Pons (tissue), 1 donor: ENCODE data around the gene NAALADL2.
"Not testable (repeated sequence)": the region's sequence is repeated elsewhere in the genome, so short reads cannot be mapped to it uniquely, and the experiment has no call there.

Source experiments
- DNase-seq: peaks from one replicate; pipeline ENCODE4 v3.0.0-alpha.2; 2016; ENCODE audit warnings: low spot score

NAALADL2 gene

DNA sequence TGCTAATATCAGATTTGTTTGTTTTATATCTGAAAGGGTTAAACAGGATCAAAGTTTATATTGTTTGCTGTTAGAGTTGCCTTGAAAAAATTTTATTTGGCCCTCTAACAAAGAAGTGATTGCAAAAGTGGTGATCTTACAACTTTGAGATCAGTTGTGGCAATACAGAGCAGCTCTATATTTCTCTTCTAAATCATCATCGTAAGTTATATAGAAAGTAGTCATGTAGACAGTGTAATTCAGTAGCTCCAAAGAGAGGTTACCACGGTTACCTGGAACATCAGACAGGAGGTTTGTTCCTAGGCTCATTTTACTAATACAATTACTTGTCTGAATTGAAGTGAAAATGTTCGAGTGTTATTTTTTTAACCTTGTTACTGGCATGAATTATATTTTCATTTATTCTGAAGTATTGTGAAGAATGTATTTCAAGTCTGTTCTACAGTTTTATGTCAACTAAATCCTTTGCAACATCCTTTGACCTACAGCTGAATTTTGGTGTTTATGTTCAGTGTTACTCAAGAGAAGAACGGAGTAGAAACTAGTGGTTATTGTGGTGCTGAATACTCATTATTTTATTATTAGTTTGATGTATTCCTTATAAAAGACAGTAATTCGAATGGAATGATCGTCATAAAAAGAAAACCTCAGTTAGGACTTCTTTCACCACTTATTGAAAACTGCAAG is 214.2 kb downstream of the NAALADL2 start:
- no peak for DNase-seq

DNA sequence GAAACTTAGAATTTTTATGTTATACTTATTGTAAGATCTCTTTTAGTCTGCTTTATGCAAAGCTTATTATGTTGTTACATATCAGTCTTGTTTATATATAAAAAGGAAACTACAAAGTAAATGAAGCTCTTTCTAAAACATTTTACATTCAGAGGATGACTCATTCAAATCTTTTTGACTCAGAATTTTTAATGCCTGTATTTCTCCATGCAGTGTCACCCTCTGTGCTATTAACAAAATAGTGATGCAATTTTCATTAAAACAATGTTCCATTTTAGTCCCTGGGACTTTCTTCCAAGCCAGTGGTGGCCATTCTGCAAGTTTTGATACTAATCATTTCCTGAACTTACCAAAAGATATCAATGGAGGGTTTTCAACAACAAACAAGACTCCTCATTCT is 216.1 kb downstream of the NAALADL2 start:
- DNase-seq = no peak

DNA sequence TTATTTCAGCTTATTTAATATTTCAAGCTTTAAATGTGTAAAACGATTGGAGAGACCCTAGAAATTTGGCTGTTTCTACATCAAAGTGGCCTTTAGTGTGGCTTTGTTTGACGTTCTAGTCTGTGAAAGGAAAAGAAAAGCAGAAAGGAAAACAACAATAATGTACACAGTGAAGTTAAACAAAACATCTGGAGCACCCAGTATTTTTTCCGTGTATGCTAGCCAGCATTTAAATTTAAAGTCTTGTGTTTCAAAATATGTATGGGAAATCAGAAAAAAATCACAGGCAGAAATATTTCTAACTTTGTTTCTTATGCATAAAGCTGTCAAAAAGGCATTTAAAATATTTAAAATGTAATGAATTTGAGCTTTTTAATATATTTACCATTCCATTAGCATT is 218.1 kb downstream of the NAALADL2 start:
- no peak for DNase-seq

DNA sequence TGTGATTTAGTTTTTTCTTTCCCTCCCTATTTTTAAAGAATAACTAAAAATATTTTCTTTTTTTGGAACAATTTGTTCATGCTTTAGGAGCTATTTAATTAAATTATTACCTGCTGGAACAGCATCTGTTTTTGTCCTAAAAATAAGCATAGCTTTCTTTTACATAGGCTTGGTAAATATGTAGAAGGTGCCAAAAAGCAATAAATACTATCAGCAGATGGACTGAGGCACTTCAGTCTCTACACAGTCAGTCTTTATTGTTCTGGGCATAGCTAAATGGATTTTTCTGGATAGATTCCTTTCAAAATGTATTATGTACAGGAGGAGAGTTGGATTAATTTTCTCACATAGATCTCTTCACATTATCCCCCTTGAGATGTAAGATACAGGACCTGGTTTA is 223.5 kb downstream of the NAALADL2 start:
- no peak for DNase-seq

DNA sequence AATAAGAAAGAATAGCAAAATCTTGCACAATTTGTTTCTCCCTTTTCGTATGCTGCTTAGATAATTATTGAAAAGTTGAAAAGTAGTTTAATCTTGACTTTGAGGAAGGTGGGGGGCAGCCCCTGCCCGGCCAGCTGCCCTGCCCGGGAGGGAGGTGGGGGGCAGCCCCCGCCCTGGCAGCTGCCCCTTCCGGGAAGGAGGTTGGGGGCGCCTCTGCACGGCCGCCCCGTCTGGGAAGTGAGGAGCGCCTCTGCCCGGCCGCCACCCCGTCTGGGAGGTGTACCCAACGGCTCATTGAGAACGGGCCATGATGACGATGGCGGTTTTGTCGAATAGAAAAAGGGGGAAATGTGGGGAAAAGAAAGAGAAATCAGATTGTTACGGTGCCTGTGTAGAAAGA is 228.0 kb downstream of the NAALADL2 start:
- DNase-seq = not testable (repeated sequence)

DNA sequence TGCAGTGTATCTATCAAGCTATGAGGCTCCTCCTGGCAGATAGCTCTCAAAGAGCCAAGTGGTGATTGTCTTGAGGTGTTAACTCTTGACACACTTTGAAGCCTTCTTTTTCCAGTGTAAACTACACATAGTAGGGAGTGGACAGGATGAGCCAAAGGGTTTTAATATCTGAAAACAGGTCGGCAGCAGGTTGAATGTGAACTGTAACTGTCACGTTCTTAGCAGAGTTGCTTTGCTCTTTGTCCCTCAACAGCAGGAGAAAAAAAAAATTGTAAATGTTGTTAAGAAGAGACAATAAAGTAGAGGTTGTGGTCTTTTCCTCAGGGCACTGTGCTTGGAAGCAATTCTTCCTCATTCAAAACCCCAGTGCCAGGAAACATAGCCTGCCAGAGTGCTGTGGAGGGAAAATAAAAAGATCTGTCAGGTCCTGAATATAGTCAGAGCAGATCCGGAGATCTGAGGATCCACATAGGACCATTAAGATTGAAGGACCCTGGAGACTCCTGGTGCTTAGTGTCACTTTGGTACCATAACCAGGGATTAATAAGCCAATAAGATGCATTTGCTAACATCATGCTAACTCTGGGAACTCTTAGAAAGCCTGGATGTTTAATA is 229.7 kb downstream of the NAALADL2 start:
- no peak for DNase-seq

DNA sequence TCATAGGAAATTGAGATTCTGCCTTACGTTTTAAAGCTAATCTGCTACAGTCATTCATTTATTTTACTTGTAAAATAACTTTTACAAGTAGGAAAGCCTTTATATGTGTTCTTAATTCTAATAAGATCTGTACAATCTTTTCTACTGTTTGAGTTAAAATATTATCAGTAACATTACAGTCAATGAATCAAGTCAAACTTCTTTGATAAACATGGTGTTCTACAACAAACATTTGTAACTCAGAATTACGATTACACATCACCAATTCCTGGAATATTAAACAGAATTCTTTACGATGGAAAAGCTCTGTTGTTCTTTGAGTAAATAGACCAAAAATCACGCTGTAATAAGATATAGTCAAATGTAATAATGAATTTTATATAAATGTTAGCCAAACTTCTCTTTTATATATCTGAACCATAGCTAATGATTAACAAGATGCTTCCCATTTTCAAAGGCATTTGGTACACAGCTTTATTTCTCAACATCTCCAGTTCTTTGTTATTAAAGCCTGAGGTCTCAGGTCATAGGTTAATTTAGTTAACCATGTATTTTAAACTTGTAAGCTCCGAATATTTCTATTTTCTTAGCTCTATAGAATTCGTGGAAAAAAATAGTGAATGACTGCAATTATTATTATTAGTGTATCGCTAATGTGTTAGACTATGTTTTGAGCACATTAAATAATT is 232.4 kb downstream of the NAALADL2 start:
- no peak for DNase-seq

DNA sequence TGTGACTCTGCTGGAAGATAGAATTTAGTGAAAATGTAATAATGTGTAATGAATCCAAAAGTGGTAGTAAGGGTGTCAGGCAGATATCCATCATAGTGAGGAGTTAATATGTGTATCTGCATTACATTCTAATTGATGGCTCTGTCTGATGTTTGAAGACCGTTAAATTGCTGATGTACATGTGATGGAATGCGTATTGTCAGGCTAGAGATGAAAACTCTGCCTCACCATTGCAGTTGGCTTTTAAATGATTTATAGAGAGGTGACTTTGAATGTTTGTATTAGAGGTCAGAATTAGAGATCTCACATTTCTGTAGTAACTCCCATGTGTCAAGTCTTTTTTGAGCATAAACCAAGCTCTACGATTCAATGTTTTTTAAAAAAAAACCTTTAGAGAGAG is 234.6 kb downstream of the NAALADL2 start:
- no peak for DNase-seq

DNA sequence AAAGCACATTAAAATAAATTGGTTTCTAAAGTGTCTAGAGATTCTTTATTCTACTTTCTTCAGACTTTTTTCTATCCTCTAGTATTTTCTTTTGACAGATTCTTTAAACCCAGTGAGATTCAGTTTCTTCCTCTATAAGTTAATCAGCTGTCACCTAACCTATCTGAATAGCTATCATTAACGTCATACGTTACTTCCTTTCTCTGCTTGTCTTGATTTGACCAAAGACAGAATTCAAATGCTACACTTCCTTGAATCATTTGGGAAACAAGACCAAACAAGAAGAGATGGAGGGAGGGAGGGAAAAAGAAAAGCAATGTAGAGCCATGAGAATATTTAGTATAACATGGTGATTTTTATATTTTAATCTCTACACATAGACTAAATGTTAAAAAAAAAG is 235.2 kb downstream of the NAALADL2 start:
- no peak for DNase-seq

DNA sequence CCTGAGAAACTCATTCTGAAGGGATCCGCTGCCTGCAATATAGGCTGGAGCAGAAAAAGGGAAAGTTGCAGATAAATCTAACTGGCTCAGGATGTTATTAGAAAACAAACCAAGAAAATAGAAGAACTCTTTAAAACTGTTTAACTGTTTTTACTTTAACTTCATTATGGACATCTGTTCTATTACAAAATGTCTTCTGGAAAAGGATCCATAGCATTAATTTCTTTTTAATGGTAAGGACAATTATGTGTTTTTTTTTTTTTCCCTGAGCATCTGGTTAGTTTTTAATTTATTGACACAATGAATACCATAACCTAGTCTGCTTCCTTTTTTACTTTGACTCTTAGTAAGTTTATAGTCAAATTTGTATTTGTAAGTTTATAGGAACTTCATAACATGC is 239.5 kb downstream of the NAALADL2 start:
- DNase-seq = no peak

DNA sequence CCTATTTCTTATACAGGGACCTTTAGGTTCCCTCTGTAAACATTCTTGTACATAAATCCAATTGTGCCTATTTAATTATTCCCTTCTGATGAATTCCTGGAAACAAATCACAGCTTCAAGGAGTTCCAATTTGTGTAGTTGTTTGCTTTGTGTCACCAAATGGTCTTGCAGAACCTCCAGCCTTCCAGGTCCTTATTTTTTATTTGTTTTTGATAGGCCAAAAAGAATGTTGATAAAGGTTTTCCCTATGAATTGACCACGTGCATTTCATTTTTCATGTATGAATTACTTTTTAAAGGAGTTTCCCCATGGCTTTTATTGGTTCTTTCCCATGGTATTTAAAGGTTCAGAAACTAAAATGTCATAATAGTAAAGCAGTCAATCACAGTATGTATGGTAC is 243.0 kb downstream of the NAALADL2 start:
- DNase-seq = no peak

DNA sequence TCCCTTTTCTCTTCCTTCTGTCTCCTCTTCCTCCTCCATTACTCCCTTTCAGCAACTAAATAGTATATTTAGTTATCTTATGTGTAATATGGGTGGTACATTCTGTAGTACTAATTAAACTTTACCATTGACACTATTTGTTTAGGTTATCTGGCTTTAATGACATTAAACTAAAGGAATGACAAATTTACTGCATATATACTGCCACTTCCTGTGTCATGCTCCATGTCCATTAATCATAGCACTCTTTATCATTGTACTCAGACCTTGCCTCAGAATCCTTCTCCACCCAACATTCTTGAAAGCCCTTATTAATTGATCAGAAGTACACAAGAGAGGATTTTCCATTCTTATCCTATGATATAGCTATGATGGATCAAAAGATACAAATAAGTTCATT is 244.2 kb downstream of the NAALADL2 start:
- DNase-seq = no peak

DNA sequence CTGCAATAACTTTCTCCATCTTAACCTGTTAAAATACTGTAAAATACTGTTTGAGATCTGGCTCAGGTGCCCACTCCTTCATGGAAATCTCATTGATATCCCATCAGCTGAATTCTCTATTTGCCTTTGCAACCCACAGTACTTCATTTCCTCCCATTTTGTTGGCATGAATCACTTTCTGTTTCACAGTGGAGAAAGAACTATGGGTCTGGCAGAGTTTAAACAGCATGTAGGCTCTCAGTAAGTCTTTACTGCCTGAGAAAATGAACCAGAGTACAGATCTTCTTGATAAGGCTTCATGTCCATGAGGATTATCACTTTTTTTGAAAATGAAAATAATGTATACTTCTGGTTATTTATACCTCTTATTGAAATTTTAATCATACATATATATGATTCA is 245.9 kb downstream of the NAALADL2 start:
- no peak for DNase-seq

DNA sequence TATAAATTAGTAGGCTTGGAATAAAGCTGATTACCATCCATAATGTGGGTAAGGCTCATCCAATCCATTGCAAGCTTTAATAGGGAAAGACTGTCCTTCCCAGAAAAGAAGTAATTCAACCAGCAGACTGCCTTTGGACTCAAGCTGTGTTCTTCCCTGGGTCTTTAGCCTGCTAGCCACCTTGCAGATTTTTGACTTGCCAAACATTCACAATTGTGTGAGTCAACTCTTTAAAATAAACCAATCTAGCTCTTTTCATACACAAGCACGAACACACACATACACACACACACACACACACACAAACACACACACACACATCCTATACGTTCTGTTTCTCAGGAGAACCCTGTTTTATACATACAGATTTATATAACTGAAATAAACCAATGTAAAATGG is 248.1 kb downstream of the NAALADL2 start:
- DNase-seq = no peak

DNA sequence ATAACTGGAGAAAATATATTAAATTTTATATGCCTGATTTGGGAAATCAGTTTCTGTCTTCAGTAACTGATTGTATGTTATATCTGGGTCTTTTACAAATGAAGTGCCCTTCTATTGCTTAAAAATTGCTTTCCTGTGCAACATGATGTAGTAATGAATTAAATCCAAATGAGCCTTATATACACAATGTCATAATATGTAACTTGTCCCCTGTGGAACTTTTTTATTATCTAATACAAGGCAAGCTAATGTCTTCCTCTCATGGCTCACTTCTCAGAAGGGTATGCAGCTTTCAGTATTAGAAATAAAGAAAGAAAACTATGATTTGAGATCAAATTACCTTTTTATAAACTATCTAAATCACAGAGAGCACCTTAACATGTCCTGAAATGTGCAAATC is 248.9 kb downstream of the NAALADL2 start:
- DNase-seq = no peak

DNA sequence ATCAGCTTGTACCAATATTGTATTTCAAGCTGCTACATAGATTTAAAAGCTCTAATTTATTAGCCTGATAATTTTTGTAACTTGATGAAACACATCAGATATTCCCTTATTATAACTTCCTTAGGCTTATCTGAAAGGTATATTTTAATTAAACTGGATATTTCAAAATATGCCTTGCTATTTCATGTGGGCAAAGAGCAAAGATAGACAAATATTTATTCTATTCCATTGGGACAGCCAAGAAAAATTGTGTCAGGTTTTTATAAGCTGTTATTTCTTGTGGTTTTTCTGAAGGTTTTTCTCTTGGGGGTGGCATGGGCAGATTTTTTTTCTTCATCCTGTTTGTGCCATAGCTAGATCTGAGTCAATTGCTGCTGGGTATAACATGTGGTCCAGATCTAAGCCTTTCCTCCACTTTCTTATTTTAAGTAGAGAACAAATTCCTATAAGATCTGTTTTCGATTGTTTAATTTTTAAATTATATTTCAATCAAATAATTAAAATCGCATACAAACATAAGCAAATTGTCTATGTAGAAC is 249.5 kb downstream of the NAALADL2 start:
- no peak for DNase-seq

DNA sequence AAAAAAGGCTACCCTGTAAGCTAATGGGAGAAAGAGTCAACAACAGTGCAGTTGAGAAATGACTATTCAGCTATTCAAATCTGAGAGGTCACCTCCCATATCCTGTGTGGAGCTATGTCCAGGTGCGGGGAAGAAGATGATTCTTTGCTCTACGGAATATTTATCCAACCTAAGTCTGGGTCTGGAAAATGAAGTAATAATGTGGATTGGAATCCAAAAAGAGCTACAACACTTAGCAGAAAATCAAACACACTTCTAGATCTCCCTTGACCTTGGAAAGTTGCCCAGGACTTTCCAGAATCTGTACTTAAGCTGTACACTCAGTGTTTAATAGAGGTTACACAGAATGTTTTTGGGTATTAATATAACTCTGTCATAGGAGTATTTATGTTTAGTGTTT is 251.9 kb downstream of the NAALADL2 start:
- no peak for DNase-seq

DNA sequence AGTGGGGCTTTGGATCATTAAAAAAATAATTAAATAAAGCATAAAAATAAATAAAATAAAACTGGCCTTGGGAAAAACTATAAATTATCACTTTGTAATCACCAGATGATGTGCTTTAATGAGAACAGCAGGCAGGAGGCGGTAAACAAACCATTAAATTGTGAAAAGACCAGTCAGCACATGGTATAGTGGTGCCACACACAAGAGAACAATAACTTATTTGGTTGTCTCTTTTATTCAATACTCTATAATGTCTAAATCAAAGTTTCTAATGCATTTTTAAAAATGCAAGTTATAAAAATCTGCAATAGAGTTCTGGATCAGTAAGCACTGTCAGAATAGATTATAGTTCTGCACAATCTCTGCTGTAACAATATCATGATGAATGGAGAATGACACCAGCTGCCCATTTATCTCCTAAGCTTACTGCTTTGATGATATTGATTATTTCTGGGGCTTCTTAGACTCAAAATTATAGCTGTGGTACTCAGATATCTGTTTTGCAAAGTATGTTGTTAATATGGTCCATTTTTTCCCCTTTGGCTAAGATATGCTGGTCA is 259.3 kb downstream of the NAALADL2 start:
- DNase-seq = no peak

DNA sequence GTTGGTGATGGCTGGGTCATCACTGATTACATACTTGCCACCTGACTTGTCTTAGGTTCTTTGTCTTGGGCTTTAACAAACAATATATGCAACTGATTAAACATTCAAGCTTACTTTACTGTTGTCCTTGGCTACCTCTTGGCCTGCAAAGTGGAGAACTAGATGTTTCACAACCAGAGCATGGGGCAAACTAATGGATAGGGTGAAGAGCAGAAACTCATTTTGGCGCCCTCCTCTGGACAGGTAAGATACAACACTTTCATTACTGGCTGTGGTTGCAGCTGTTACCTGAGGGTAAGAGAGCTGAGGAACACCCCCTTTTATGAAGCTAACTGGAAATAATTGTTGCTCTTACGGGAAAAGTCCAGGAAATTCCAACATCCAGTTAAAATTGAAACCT is 262.1 kb downstream of the NAALADL2 start:
- no peak for DNase-seq

DNA sequence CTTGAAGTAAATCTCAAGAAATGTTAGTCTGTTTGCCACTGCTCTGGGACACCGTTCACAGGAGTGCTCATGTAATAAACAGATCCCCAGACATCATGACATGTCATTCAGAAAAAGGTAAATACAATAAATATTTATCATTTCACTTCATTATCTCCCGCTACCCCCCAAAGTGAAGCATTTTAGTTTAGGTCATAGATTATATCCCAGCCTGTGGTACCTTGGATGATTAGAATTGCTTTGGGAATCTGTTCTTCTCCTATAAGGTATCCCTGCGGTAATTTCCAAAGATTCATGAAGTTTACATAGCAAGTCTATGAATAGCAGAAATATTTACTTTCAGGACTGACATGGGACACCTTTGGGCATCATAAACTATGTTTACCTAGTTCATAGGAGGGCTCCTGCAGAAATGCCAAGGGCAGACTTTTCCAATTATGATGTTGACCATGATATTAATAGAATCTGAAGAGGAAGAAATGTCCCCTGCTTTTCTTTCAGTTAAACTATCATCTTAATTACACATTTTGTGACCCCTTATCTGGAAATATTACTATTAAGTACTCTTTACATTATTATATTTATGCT is 268.0 kb downstream of the NAALADL2 start:
- DNase-seq = no peak

DNA sequence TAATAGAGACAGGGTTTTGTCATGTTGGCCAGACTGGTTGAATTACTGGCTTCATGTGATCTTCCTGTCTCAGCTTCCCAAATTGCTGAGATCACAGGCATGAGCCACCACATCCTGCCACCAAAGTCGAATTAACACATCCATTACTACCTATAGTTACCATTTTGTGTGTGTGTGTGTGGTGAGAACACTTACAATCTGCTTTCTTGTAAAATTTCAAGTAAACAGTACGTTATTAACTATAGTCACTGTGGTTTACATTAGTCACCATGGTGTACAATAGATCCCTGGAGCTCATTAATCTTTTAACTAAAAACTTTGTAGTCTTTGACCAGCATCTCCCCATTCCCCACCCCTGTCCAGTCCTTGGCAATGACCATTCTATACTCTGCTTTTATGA is 270.0 kb downstream of the NAALADL2 start:
- no peak for DNase-seq

DNA sequence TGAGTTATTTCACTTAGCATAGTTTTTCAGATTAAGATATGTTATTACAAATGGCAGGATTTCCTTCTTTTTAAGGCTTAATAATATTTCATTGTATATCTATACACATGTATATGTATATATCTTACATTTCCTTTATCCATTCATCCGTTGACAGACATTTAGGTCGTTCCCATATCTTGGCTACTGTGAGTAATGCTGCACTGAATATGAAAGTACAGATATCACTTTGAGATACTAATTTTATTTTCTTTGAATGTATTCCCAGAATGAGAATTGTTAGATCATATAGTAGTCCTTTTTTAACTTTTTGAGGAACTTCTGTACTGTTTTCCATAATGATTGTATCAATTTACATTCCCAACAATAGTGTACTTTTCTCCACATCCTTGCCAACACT is 270.4 kb downstream of the NAALADL2 start:
- DNase-seq = no peak

DNA sequence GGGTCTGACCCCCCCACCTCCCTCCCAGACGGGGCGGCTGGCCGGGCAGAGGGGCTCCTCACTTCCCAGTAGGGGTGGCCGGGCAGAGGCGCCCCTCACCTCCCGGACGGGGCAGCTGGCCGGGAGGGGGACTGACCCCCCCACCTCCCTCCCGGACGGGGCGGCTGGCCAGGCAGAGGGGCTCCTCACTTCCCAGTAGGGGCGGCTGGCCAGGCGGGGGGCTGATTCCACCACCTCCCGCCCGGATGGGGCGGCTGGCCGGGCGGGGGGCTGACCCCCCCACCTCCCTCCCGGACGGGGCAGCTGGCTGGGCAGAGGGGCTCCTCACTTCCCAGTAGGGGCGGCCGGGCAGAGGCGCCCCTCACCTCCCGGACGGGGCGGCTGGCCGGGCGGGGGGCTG is 272.7 kb downstream of the NAALADL2 start:
- not testable (repeated sequence) for DNase-seq
